Right kidney (tissue), 1 donor: ENCODE measurements around the gene RHEX.
"Not testable (repeated sequence)": the region's sequence is repeated elsewhere in the genome, so short reads cannot be mapped to it uniquely, and the experiment has no call there.

ENCODE experiments used
- DNase-seq: peaks from one replicate; pipeline ENCODE4 v3.0.0-alpha.2; 2016

The RHEX gene

DNA sequence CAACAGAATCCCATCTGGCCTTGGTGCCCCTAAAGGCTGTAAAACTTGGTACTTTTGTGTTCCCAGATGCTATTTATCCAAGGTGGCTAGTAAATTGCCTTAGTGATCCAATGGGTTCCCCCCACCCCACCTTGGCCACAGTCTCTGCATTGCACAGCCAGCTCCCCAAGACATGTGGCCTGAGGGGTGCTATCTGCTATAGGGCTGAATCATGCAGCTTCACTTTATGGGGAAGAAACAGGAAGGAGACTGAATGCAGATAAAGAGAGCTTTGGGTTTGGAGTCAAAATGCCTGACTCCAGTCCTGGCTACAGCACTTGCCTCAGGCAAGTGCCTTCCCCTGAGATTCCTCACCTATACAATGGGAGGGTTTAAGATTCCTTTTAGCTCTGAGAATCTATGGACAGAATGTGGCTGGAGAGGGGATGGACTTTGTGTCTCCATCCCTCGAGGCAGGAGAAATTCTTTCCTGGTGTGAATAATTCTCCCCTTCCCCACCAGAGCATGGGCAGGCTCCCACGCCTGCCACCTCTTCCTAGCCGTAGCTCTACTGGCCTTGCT, 6.5 kb downstream of the RHEX start:
- no peak for DNase-seq

DNA sequence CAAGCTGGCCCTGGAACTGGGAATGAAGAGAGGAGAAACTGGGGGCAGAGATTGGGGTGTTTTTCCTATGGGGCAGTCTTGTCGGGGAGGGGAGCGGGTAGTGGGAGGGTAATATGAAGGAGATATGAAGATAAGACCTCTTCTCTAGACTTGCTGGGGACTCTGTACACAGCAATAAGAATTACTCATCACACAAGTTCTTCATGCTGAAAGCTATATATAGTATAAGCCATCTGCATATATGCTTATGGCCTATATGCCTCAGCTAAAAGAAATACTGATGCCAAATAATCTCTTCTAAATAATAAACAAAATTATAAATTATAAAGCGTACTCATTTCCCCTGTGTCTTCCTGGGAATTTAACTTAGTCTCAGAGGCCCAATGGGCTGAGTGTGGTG, 7.9 kb downstream of the RHEX start:
- no peak for DNase-seq

DNA sequence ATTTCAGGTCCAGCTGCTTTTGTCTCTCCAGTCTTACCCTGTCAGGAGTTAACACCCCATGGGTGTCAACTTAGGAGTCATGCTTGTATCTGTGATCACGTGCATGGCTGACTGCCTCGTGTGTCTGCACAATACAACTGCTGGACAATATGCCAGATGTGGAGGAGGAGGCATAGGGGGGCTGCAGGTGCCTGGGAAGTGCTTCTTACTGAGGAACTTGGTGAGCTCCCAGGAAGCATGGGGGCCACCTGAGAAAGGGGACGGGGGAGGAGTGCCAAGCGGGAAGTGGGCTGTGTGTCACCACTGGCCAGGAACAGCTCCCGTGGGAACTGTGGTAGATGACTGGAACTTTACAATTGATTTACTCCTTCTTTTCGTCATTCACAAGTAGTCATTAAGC, 9.5 kb downstream of the RHEX start:
- no peak for DNase-seq

DNA sequence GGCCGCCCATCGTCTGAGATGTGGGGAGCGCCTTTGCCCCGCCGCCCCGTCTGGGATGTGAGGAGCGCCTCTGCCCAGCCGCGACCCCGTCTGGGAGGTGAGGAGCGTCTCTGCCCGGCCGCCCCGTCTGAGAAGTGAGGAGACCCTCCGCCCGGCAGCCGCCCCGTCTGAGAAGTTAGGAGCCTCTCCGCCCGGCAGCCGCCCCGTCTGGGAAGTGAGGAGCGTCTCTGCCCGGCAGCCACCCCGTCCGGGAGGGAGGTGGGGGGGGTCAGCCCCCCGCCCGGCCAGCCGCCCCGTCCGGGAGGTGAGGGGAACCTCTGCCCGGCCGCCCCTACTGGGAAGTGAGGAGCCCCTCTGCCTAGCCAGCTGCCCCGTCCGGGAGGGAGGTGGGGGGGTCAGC, 11.0 kb downstream of the RHEX start:
- DNase-seq, result not testable (repeated sequence)

DNA sequence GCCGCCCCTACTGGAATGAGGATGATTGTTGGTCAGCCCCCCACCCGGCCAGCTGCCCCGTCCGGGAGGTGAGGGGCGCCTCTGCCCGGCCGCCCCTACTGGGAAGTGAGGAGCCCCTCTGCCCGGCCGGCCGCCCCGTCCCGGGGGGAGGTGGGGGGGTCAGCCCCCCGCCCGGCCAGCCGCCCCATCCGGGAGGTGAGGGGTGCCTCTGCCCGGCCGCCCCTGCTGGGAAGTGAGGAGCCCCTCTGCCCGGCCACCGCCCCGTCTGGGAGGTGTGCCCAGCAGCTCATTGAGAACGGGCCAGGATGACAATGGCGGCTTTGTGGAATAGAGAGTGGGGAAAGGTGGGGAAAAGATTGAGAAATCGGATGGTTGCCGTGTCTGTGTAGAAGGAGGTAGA, 11.5 kb downstream of the RHEX start:
- DNase-seq, result not testable (repeated sequence)

DNA sequence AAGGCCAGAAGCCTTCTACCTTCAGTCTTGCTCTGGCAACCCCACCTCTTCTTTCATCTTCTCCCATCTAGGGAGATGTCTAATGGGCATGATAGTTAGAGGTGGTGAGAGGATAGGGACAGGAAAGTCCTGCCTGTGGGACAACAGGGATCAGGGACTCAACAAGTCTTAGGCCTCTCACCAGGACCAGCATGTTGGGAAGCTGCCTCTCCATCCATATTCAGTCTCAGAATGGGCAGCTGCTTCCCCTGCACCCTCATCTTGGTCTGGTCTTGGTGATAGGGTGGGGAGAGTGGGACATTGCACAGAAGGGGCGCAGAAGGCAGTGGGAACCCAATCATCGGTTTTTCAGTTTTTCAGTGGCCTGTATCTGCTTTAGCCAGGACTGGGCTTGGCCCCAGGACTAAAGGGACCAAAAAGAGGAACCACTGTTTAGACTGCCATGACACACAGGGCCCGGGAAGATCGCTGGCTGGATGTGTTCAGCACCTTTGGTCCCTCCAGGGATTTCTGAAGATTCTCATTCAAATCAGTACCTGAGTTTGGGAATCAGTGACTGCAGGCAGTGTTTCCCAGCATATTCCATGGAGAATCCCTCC, 12.7 kb downstream of the RHEX start:
- DNase-seq, result no peak

DNA sequence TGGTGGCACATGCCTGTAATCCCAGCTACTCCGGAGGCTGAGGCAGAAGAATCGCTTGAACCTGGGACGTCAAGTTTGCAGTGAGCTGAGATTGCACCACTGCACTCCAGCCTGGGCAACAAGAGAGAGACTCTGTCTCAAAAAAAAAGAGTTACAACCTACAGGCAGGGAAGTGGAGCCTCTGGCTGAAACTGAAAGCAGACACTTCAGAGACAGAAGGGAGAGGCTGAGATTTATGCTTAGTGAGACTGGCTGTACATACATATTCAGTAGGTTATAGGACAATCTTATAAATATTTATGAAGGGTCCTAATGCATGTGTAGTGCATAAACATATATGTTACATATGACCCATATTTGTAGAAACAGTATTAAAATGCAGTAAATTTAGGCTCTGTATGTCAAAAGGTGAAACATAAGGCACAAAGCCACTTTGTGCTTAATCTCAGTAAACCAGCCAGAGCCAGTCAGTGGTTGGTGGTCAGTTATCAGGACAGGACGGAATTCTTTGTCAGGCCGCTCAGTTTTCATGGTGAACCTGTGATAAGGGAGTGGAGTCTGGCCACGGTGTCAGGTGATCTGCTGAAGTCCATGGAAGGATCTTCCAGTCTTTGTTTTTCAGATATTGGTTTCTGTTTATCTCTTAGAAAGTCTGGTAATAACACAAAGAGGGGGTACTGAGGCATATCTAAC, 13.7 kb downstream of the RHEX start:
- DNase-seq, result no peak

DNA sequence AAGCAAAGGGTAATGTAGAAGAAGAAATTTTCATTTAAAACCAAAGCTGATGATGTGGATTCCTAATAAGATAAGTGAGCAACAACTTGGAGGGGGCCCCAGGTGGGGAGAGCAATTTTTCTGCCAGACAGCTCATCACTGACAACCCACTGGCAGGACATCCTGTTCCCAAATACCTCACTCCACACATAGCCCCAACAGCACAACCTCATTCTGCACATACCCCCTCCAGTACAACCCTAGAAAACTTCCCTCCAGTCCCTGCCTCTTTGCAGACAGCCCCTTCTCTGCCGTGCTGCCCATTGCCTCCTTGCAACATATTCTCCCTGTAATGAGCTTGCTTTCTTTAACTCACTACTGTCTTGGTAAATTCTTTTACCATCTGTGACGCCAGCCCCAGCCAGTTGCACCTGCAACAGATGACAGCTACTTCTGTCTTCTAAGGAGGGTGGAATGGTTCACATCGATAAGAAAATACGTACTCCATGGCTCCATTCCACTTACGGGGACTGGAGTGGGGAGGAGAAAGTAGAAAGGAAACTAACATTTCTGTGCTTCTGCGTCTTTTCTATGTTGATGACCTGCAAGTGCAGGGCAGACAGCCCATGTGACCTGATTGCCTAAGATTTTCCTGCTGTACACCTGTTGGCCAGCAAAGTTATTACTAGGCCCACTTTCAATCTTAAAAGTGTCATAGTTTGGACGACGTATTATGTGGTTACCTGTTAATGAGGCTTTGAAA, 14.7 kb downstream of the RHEX start:
- no peak for DNase-seq

DNA sequence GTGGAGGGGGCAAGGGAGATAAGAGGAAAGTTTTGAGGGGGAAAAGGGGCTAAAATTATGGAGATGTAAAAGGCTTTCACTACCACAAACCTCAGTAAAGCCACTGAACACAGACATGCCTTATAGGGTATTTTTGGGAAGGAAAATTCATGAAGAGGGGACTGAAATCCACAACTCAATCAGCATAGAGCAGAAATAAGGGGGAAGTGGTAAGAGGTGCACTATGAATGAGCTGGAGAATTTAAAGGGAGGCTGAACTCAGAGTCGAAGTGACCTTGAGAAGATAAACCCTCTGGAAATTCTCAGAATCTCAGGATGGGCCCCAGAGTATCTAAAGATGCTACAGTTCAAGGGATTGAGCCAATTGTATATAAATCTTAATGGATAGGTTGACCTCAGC, 15.3 kb downstream of the RHEX start:
- no peak for DNase-seq

DNA sequence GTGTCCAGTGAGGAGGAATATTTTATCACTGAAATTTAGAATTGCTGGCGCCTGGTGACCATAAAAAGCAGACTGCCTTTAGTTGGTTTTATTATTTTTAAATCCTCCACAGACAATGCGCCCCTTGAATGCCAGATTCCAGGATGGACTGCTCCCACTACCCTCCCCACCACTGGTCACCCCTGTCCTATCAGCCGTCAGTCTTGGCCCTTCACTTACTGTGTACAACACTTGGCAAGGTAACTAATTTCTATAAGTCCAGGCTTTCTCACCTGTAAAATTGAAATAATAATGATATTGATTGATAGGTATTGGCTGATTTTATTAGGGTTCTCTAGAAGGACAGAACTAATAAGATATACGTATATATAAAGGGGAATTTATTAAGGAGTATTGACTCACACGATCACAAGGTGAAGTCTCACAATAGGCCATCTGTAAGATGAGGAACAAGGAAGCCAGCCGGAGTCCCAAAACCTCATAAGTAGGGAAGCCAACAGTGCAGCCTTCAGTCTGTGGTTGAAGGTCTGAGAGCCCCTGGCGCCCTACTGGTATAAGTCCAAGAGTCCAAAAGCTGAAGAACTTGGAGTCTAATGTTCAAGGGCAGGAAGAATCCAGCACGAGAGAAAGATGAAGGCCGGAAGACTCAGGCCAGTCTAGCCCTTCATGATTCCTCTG, 17.8 kb downstream of the RHEX start:
- no peak for DNase-seq

DNA sequence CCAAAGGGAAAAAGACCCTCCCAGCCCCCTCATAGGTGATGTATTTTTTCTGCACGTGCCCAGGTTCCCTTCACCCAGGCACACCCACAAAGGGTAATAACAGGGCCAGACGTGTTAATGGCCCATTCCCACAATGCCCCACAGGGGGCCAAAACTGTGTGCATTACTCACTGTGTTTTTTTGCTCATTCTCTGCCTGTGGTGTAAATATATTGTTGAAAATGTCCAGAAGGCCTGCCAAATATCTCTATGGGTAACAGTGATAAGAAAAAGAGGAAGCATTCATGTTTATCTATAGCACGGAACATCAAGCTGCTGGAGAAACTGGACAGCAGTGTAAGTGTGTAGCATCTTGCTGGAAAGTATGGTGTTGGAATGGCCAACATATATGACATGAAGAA, 21.9 kb downstream of the RHEX start:
- DNase-seq, result no peak

DNA sequence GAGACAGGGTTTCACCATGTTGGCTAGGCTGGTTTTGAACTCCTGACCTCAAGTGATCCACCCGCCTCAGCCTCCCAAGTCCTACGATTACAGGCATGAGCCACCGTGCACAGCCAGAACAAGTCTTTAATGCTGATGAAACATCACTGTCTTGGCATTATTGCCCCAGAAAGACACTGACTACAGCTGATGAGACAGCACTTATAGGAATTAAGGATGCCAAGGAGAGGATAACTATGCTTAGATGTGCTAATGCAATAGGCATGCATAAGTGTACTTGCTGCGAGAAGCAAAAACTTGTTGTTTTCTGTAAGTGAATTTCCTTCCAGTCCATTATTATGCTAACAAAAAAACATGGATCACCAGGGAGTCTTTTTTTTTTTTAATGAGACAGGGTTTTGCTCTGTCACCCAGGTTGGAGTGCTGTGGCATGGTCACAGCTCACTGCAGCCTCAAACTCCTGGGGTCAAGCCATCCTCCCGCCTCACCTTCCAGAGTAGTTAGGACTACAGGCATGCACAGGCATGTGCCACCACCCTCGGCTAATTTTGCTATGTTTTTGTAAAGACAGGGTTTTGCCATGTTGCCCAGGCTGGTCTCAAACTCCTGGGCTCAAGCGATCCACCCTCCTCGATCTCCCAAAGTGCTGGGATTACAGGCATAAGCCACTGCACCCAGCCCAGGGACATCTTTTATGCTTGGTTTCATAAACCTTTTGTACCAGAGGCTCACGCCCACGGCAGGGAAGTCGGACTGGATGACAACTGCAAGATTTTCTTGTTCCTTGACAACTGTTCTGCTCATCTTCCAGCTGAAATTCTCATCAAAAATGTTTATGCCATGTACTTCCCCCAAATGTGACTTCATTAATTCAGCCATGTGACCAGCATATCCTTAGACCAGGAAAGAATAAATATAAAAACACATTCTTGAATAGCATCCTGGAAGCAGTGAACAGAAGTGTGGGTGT, 23.1 kb downstream of the RHEX start:
- no peak for DNase-seq

DNA sequence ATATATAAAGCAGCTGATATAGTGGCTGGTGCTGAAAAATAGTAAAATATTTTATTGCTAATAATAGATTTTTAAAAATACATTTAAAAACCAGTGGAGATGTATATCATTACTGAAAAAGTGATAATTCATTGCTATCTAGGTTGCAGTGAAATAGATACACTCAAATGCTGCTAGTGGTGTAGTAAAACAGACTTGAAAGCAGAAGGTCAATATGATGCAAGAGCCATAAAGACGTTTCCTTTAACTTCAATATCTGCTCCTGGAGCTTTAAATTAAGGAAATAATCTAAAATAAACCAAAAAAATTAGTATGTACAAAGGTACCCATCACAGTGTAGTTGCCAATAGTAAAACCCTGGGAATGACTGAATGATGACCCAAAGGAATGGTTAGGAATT, 26.2 kb downstream of the RHEX start:
- DNase-seq, result no peak

DNA sequence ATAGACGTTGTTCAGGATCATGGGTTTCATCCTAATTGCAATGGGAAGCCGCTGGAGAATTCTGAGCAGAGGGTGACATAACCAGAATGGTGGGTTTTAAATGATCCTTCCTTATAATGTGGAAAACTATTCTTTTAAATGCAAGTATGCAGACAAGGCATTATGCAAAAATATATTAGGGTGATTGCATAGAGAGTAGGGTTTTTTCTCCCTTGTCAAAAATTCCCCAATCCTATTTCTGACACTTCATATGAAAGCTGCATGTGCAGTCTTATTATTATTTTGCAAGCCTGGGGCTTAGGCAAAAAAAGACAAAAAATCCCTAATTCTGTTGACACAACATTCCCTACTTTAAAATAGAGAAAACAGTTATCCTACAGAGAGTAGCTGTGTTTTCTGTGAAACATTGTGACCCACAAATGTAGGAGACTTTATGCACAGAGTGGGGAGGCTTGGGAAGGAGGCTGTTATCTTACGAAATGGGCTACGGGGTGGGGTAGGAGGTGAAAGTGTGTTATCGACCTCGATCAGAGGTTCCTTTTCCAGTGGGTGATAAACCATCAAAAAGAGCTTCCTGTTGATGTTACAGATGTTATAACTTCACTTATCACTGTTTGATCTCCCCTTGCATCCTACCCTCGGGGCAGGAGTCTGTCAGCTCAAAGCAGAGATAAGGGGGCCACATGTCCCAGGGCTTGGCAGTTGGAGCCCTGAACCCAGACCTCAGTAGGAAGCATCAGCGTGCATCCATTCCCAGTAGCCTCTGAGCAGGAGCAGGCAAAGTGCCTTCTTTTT, 27.2 kb downstream of the RHEX start:
- no peak for DNase-seq

DNA sequence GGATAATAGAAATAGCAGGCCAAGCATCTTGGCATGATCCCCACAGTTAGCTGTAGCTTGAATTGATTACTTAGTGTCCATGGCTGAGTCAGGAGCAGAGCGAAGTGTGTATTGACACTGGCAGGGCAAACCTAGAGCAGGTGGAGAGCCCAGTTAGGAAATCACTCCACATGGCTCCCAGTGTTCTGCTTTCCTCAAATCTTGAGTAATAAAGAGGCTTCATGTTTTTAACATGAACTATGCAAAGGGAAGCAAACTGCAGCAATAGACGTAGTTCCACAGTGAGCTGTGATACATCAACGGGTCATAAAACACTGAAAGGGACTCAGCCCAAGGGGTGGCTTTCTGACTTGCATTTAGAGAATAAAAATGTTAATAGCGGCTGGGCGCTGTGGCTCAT, 28.9 kb downstream of the RHEX start:
- DNase-seq, result no peak

DNA sequence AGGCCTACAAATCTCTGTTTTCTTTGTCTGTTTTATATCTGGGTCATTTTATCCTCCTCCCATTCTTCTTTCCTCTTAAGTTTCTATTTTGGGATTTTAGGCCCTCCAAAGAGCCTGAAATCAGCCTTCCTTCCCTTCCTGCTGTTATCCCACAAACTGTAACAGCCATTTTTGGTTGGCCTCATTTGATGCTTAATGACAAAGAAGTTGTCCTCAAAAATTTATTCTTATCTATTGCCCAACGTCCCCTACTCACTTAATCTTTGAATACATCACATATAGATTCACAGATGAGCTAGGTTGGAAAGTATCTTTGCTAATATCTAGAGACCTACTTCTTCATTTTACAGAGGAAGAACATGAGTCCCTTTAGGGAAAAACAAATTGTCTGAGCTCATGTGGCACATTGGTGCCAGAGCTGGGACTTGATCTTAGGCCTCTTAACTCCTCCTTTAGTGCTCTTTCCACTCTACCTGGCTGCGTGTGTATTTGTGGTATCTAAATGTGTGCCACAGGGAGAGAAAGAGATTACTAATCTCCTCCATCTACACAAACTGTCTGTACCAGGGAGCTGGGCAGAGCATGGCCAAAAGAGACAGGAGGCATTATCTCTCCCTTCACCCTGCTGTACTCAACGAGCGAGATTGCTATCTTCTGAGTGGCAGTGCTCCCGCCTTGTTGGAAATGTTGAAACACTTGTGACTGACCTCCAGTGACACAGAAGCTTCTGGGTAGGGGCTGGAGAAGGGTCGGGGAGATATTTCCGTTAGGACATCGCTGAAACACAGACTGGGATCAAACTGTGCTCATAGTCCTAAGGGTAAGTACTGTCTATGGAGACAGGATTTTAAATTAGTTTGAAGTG, 30.1 kb downstream of the RHEX start:
- no peak for DNase-seq

DNA sequence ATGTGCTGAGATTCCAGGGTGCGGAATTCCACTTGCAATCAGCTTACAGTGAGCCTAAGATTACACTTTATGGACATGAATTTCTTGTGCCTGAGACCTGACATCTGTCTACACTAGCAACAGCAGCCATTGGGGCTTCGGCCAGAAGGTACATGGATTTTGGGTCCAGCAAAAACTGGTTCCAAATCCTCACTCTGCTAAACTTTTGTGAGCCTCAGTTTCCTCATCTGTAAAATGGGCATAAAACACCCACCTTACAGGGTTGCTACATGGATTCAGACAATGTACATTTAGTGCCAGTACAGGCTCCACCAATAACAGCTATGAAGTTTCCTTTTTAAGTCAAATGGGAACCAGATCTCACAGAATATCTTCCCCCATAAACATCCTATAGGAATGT, 30.8 kb downstream of the RHEX start:
- DNase-seq, result no peak

DNA sequence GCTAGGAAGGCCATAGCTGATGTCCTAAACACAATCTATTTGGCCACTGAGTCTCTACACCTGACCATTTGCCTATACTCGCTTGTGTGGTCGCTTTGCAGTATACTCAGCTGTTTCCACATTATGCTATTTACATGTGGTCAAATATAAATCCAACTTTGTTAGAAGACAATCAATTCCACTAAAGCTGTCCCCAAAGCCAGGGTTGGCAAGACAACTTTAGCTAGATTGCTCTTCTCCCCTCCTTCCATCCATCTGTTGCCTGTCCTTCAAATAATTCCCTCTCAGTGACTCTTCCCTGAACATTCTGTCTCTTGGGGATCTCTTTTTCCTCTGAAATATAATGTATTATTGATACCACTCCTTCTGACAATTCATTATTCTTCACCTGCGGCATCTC, 34.1 kb downstream of the RHEX start:
- no peak for DNase-seq

DNA sequence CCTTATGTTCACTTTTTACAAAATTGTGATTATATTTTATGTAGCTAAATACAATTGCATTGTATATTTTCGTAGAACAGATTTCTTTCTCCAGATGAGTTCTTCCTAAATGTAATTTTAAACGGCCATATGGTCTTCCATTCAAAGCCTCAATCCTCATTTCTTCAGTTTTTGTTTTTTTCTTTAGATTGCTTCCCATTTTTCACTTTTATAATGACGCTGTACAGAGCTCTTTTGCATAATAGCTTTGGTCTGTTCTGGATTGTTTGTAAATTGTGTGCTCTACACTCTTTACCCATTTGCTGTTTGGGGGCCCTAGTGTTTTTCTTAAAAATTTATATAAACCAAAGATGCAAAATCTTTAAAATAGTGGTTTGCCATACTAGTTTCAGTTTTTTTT, 36.4 kb downstream of the RHEX start:
- no peak for DNase-seq

DNA sequence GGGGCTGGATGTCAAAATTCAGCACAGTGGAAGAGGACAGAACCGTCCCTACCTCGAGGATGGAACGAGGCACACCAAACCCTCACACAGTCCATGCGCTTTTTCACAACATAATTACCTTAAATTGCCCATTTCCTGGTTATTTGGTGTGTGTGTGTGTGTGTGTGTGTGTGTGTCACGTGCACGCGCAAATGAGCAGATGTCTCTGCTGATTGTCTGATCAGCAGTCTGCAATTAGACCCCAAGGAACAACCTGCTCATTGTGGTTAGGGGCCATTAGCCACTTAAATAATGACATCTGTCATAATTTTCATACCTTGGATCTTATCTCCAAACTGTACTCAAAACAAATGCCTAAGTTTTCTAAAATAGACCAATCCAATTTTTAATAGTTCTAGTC, 41.1 kb downstream of the RHEX start:
- DNase-seq, result no peak
